WTC11 (cell line): ENCODE data around the gene CD70.

ENCODE experiments used
- AR ChIP-seq: fragments of 250-450 bp; sonication (Bioruptor Pico); IDR thresholded peaks from 2 replicates; pipeline ENCODE4 v1.9.0; 2021; ENCODE audit warnings: mild to moderate bottlenecking
- ARID4B ChIP-seq: sonication (generic); formaldehyde crosslinking; IDR thresholded peaks from 2 replicates; pipeline ENCODE4 v1.8.0; 2023; ENCODE audit warnings: missing genetic modification reagents, mild to moderate bottlenecking, borderline replicate concordance
- CBFB ChIP-seq: sonication (generic); formaldehyde crosslinking; IDR thresholded peaks from 2 replicates; pipeline ENCODE4 v1.8.1; 2022; ENCODE audit warnings: mild to moderate bottlenecking, low read depth, missing genetic modification reagents
- CREB1 ChIP-seq: sonication (generic); formaldehyde crosslinking; IDR thresholded peaks from 2 replicates; pipeline ENCODE4 v1.8.0; 2023; ENCODE audit warnings: mild to moderate bottlenecking, missing genetic modification reagents
- CTCF ChIP-seq: fragments of 200-600 bp; IDR thresholded peaks from 2 replicates; pipeline ENCODE4 v1.8.0; 2022; ENCODE audit warnings: antibody characterized with exemption
- FOXP1 ChIP-seq: sonication (generic); formaldehyde crosslinking; IDR thresholded peaks from 2 replicates; pipeline ENCODE4 v1.8.0; 2022; ENCODE audit warnings: missing genetic modification reagents, mild to moderate bottlenecking, moderate library complexity, borderline replicate concordance
- FOXP4 ChIP-seq: sonication (generic); formaldehyde crosslinking; IDR thresholded peaks from 2 replicates; pipeline ENCODE4 v1.8.0; 2022; ENCODE audit warnings: mild to moderate bottlenecking, missing genetic modification reagents
- HMGA2 ChIP-seq: fragments of 250-450 bp; sonication (Bioruptor Pico); IDR thresholded peaks from 2 replicates; pipeline ENCODE4 v1.4.0; 2021; ENCODE audit warnings: mild to moderate bottlenecking, moderate library complexity
- HMGXB4 ChIP-seq: sonication (generic); formaldehyde crosslinking; IDR thresholded peaks from 2 replicates; pipeline ENCODE4 v1.8.1; 2023; ENCODE audit warnings: mild to moderate bottlenecking, moderate library complexity, missing genetic modification reagents
- MAX ChIP-seq: sonication (generic); formaldehyde crosslinking; IDR thresholded peaks from 2 replicates; pipeline ENCODE4 v1.8.0; 2022; ENCODE audit warnings: mild to moderate bottlenecking, missing genetic modification reagents
- NFYB ChIP-seq: sonication (generic); formaldehyde crosslinking; conservative IDR thresholded peaks from 2 replicates; pipeline ENCODE4 v1.8.0; 2022; ENCODE audit warnings: low read depth, missing genetic modification reagents
- SP1 ChIP-seq: sonication (generic); formaldehyde crosslinking; conservative IDR thresholded peaks from 2 replicates; pipeline ENCODE4 v1.8.1; 2022; ENCODE audit warnings: missing genetic modification reagents
- ZNF121 ChIP-seq: sonication (generic); formaldehyde crosslinking; IDR thresholded peaks from 2 replicates; pipeline ENCODE4 v1.8.0; 2023; ENCODE audit warnings: missing genetic modification reagents

GRCh38 chr19:6590258-6590826 is 608 bp downstream of the CD70 start:
- TF ChIP-seq CTCF (no peak), HMGXB4 (no peak), SP1 (CRISPR knock-in tag) (no peak), AR (CRISPR knock-in tag) (no peak), CREB1 (CRISPR knock-in tag) (no peak), FOXP4 (no peak), ARID4B (no peak), HMGA2 (CRISPR knock-in tag) (no peak), MAX (CRISPR knock-in tag) (no peak), ZNF121 (CRISPR knock-in tag) (no peak), CBFB (CRISPR knock-in tag) (no peak), NFYB (CRISPR knock-in tag) (no peak), FOXP1 (CRISPR knock-in tag) (no peak)
